ENCODE measurements around the gene ATP10A.

ATP10A gene

GRCh38 chr15:25690673-25691543, 172.2 kb downstream of the ATP10A start:
- peak; percentile 89 for DNase-seq (ENCODE audit: low read depth)
- TF ChIP-seq, protein P1, sequence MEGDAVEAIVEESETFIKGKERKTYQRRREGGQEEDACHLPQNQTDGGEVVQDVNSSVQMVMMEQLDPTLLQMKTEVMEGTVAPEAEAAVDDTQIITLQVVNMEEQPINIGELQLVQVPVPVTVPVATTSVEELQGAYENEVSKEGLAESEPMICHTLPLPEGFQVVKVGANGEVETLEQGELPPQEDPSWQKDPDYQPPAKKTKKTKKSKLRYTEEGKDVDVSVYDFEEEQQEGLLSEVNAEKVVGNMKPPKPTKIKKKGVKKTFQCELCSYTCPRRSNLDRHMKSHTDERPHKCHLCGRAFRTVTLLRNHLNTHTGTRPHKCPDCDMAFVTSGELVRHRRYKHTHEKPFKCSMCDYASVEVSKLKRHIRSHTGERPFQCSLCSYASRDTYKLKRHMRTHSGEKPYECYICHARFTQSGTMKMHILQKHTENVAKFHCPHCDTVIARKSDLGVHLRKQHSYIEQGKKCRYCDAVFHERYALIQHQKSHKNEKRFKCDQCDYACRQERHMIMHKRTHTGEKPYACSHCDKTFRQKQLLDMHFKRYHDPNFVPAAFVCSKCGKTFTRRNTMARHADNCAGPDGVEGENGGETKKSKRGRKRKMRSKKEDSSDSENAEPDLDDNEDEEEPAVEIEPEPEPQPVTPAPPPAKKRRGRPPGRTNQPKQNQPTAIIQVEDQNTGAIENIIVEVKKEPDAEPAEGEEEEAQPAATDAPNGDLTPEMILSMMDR (conservative IDR thresholded peaks at IDR 0.05; ENCODE audit: control insufficient read depth, insufficient read depth, low read depth, low read length) = no peak
- no peak overlapping the region for H3K4me3 ChIP-seq (ENCODE audit: control insufficient read depth, low read depth, low read length)

- no peak for DNase-seq (ENCODE audit: low read depth)
- TF ChIP-seq, protein P1 (conservative IDR thresholded peaks at IDR 0.05; ENCODE audit: control insufficient read depth, insufficient read depth, low read depth, low read length) = no peak
- no peak overlapping the region for H3K4me3 ChIP-seq (ENCODE audit: control insufficient read depth, low read depth, low read length)
Observed at GRCh38 chr15:25689592-25689991, 173.5 kb downstream of the ATP10A start.

GRCh38 chr15:25688166-25688565, 175.0 kb downstream of the ATP10A start:
- DNase-seq (ENCODE audit: low read depth) = no peak
- no peak overlapping the region for H3K4me3 ChIP-seq (ENCODE audit: control insufficient read depth, low read depth, low read length)
- TF ChIP-seq, protein P1 (conservative IDR thresholded peaks at IDR 0.05; ENCODE audit: control insufficient read depth, insufficient read depth, low read depth, low read length) = no peak

DNA sequence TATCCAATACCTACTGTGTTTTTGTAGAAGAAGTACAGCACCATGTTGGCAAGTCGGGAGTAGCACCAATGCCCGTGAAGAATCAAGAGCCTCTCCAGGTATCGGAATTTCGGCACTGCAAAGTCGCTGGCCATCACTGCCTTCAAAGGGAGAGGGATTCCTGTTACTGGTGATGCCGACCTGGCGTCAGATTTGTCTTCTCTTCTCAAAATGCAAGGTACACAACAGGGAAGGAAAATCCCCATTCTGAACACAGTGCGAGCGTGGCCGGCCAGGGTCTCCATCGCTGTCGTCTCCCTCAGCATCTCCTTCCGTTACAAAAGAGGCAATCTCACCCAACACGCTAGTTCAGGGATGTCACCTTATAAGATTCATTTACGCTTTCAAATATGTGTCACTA, 175.4 kb downstream of the ATP10A start:
- H3K4me3 ChIP-seq (ENCODE audit: control insufficient read depth, low read depth, low read length) = no peak overlapping the region
- no peak for DNase-seq (ENCODE audit: low read depth)
- TF ChIP-seq, protein P1 (conservative IDR thresholded peaks at IDR 0.05; ENCODE audit: control insufficient read depth, insufficient read depth, low read depth, low read length) = no peak

DNA sequence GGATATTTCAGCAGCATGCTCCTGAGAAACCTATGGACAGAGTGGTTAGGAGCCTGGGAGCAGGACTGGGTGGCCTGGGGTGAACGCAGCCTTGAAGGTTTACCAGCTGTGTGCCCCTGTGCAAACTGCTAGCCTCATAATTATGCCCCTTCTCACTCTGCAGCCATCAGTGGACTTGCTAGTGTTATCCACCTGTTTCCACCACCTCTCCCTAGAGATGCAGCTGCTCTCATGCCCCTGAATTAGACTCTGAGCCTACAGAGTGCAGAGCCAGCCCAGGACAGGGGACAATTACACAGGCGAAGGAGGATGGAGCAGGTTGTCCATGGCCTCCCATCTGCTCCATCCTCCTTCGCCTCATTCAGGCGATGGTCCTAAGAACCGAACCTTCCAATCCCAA, 175.9 kb downstream of the ATP10A start:
- no peak for DNase-seq (ENCODE audit: low read depth)
- TF ChIP-seq, protein P1 (conservative IDR thresholded peaks at IDR 0.05; ENCODE audit: control insufficient read depth, insufficient read depth, low read depth, low read length) = no peak
- no peak overlapping the region for H3K4me3 ChIP-seq (ENCODE audit: control insufficient read depth, low read depth, low read length)

DNA sequence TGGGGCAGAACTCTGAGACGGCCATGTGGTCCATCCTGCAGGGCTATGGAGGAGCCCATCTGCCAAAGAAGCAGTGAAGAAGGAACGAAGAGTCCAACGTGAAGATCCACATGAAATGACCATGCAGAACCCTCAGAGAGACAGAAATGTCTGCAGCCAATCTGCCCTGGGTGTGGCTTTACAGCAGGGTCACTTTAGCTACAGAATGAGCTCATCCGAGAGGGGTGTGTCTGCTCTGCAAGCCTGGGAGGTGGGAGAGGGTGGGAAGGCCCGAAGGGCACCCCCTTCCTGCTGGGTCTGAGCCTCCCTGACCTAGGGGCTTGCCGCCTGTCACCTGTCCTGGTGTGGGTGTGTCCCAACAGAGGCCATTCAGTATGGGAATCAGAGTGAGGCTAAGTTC, 176.3 kb downstream of the ATP10A start:
- no peak overlapping the region for H3K4me3 ChIP-seq (ENCODE audit: control insufficient read depth, low read depth, low read length)
- TF ChIP-seq, protein P1 (conservative IDR thresholded peaks at IDR 0.05; ENCODE audit: control insufficient read depth, insufficient read depth, low read depth, low read length) = no peak
- DNase-seq (ENCODE audit: low read depth) = no peak

All from fibroblast of mammary gland (primary cell).